Stomach (tissue), 9 donors: ENCODE results near the gene CHI3L1. TPM values are rescaled to one million over a fixed set of nuclear protein-coding genes. Genes with fewer than 3 reads are reported as not detected.
A peak's percentile ranks its signal among the peaks of the same experiment; 100 is the strongest.

Experiments
- DNase-seq, 2 donors: peaks; one replicate each; pipeline versions ENCODE4 v3.0.0 to v3.0.0-alpha.2; 2013 to 2019
- H3K27ac ChIP-seq, 5 donors: fragments of 200-600 bp in 4 of 5; sonication (generic) in 4 of 5; one replicate each; pipeline ENCODE4 v1.5.1; 2013 to 2019; ENCODE audit warnings: mild to moderate bottlenecking in 1 of 5, moderate library complexity in 1 of 5
- H3K27me3 ChIP-seq, 3 donors: fragments of 200-600 bp; sonication (generic); one replicate each; pipeline ENCODE4 v1.5.1; 2017 to 2019; ENCODE audit warnings: mixed run types in 1 of 3
- H3K36me3 ChIP-seq, 4 donors: fragments of 200-600 bp; sonication (generic); 1 replicate in 3 of 4; 2 replicates in 1 of 4; pipeline ENCODE4 v1.5.1; 2016 to 2019
- H3K4me1 ChIP-seq, 4 donors: fragments of 200-600 bp; sonication (generic); one replicate each; pipeline ENCODE4 v1.5.1; 2016 to 2019
- H3K4me3 ChIP-seq, 4 donors: fragments of 200-600 bp; sonication (generic) in 3 of 4; one replicate each; pipeline ENCODE4 v1.5.1; 2016 to 2019; ENCODE audit warnings: mild to moderate bottlenecking in 1 of 4
- H3K9me3 ChIP-seq, 4 donors: fragments of 200-600 bp; sonication (generic); one replicate each; pipeline ENCODE4 v1.5.1; 2016 to 2019
- CTCF ChIP-seq, 7 experiments: fragments of 450-650 bp in 4 of 7; fragments of 200-600 bp in 3 of 7; sonication (generic) in 3 of 7; IDR thresholded peaks; one replicate each; pipeline ENCODE4 v1.5.1; 2016 to 2019; ENCODE audit warnings: antibody characterized with exemption in 7 of 7, control low read depth in 2 of 7, mild to moderate bottlenecking in 1 of 7
- EP300 ChIP-seq: sonication (generic); formaldehyde crosslinking; IDR thresholded peaks from one replicate; pipeline ENCODE4 v1.6.1; 2017; ENCODE audit warnings: antibody characterized with exemption
- POLR2A ChIP-seq, 4 donors: fragments of 450-650 bp; IDR thresholded peaks; one replicate each; pipeline ENCODE4 v1.6.1; 2016; ENCODE audit warnings: antibody characterized with exemption in 4 of 4, control low read depth in 2 of 4, mild to moderate bottlenecking in 1 of 4, moderate library complexity in 1 of 4
- POLR2AphosphoS5 ChIP-seq, 3 donors: sonication (generic); formaldehyde crosslinking; IDR thresholded peaks; one replicate each; pipeline ENCODE4 v1.6.1; 2016; ENCODE audit warnings: antibody characterized with exemption in 3 of 3
- WGBS, 5 donors: extraction: QIAGEN DNeasy Blood & Tissue Kit in 3 of 5; methylation state at CpG; one replicate each; pipeline versions ENCODE4 v1.1.5 to v1.1.7; 2013 to 2018; 5-methylcytosine and 5-hydroxymethylcytosine counted together
- intact Hi-C: fragments of 100-400 bp; cut with DNase I; formaldehyde crosslinking; loops from one replicate; pipeline ENCODE4 v1.15.1; 2023; ENCODE audit warnings: low total_unique reads
- polyA plus RNA-seq, 3 donors: library from polyadenylated mRNA; stranded (reverse); fragments of 200-250 nt; gene quantifications; one replicate each; pipeline ENCODE4 v1.2.3, GENCODE V29; 2013
- total RNA-seq, 5 donors: library from RNA; depleted of rRNA; stranded (reverse); fragments of >200 nt; gene quantifications; one replicate each; pipeline versions ENCODE4 v1.1.0 to v1.2.3, GENCODE V29; 2014 to 2016
- donor health status: healthy with polysubstance abuse.
- donor health status: Bipolar disorder and iron deficiency.
- donor health status: healthy.

Gene CHI3L1
- total and polyA plus RNA-seq, 8 donors = 1.1 to 28.1 (median 3.9) TPM; not detected in 3

DNA sequence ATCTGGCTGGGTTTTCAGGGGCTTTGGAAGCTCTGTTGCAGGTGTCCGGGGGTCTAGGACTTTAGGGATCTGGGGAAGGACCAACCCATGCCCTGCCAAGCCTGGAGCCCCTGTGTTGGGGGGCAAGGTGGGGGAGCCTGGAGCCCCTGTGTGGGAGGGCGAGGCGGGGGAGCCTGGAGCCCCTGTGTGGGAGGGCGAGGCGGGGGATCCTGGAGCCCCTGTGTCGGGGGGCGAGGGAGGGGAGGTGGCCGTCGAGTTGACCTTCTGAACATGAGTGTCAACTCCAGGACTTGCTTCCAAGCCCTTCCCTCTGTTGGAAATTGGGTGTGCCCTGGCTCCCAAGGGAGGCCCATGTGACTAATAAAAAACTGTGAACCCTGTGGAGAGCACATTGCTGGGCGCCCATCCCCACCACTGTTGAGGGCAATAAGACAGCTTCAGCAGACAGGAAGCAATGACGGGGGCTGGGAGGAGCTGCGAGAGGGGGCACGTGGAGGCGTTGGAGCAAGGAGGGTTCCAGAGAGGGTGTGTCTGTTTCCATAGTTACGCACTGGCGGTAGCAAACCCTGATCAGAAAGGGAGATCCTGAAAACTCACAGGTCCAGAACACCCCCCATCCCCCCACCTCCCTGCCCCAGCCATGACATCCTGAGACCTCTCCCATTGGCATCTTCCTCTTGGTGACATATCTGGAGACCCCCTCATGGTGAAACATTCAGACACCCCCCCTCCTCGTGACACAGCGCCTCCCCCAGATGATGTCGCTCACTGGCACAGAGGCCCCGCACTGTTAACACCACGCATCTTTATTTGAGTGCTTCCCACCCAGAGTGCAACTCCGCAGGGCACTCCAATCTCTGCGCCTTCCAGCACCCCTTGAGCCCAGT is 19.2 kb downstream of the CHI3L1 start:
- 73 to 84% (median 76%) methylated on average over 21 to 23 of the region's 23 CpGs for WGBS, 5 donors
- intact Hi-C loops = no loop called here
- Histone ChIP-seq H3K4me3 (no peak overlapping the region), H3K36me3 (no peaks in the 10 kb centered on the region), H3K4me1 (peaks cover 0 to 9% (median 0%) of the 10 kb centered on the region in 4 donors), H3K27me3 (peaks cover 0 to 5% (median 0%) of the 10 kb centered on the region in 3 donors), H3K9me3 (no peaks in the 10 kb centered on the region), H3K27ac (no peak overlapping the region)
- TF ChIP-seq CTCF (IDR thresholded peaks at IDR 0.05) (no peak), POLR2AphosphoS5 (IDR thresholded peaks at IDR 0.05) (no peak), EP300 (no peak), POLR2A (IDR thresholded peaks at IDR 0.05) (no peak)
- DNase-seq = peak in 1 of 2 donors; percentile 44

DNA sequence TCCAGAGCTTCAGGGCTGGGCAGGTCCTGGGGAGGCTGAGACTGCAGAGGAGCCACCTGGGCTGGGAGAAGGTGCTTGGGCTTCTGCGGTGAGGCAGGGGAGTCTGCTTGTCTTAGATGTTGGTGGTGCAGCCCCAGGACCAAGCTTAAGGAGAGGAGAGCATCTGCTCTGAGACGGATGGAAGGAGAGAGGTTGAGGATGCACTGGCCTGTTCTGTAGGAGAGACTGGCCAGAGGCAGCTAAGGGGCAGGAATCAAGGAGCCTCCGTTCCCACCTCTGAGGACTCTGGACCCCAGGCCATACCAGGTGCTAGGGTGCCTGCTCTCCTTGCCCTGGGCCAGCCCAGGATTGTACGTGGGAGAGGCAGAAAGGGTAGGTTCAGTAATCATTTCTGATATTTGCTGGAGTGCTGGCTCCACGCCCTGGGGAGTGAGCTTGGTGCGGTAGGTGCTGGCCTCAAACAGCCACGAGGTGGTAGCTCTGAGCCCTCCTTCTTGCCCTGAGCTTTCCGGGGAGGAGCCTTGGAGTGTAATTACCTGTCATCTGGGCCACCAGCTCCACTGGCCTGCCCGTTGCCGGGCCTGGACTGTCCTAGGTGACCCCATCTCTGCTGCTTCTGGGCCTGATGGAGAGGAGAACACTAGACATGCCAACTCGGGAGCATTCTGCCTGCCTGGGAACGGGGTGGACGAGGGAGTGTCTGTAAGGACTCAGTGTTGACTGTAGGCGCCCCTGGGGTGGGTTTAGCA is 20.1 kb downstream of the CHI3L1 start:
- peaks cover 0 to 9% (median 0%) of the 10 kb centered on the region in 4 donors for H3K4me1 ChIP-seq
- no peak overlapping the region for H3K27ac ChIP-seq
- H3K27me3 ChIP-seq = peaks cover 0 to 12% (median 0%) of the 10 kb centered on the region in 3 donors
- peak; percentile 68 to 77 for DNase-seq
- TF ChIP-seq CTCF (IDR thresholded peaks at IDR 0.05) (peak in 1 of 7 experiments; percentile 16), EP300 (no peak), POLR2AphosphoS5 (IDR thresholded peaks at IDR 0.05) (no peak), POLR2A (IDR thresholded peaks at IDR 0.05) (no peak)
- H3K36me3 ChIP-seq = no peaks in the 10 kb centered on the region
- no peaks in the 10 kb centered on the region for H3K9me3 ChIP-seq
- 43 to 63% (median 49%) methylated on average over 12 to 14 of the region's 14 CpGs for WGBS, 5 donors
- no peak overlapping the region for H3K4me3 ChIP-seq
- intact Hi-C loops = no loop called here

DNA sequence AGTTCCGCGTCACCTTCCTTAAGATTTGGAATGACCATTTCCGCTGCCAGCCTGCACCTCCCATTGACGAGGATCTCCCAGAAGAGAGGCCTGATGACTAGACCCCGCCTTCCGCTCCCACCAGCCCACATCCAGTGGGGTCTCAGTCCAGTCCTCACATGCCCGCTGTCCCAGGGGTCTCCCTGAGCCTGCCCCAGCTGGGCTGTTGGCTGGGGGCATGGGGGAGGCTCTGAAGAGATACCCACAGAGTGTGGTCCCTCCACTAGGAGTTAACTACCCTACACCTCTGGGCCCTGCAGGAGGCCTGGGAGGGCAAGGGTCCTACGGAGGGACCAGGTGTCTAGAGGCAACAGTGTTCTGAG is 20.7 kb downstream of the CHI3L1 start:
- TF ChIP-seq CTCF (IDR thresholded peaks at IDR 0.05) = no peak
- H3K9me3 ChIP-seq = no peaks in the 10 kb centered on the region
- no peak overlapping the region for H3K4me3 ChIP-seq
- no peak for DNase-seq
- 88 to 98% (median 97%) methylated on average over 7 to 8 of the region's 8 CpGs for WGBS, 5 donors
- H3K27ac ChIP-seq = no peak overlapping the region
- H3K36me3 ChIP-seq = no peaks in the 10 kb centered on the region
- peaks cover 0 to 12% (median 0%) of the 10 kb centered on the region in 3 donors for H3K27me3 ChIP-seq
- intact Hi-C loops = no loop called here
- H3K4me1 ChIP-seq = peaks cover 0 to 9% (median 0%) of the 10 kb centered on the region in 4 donors

DNA sequence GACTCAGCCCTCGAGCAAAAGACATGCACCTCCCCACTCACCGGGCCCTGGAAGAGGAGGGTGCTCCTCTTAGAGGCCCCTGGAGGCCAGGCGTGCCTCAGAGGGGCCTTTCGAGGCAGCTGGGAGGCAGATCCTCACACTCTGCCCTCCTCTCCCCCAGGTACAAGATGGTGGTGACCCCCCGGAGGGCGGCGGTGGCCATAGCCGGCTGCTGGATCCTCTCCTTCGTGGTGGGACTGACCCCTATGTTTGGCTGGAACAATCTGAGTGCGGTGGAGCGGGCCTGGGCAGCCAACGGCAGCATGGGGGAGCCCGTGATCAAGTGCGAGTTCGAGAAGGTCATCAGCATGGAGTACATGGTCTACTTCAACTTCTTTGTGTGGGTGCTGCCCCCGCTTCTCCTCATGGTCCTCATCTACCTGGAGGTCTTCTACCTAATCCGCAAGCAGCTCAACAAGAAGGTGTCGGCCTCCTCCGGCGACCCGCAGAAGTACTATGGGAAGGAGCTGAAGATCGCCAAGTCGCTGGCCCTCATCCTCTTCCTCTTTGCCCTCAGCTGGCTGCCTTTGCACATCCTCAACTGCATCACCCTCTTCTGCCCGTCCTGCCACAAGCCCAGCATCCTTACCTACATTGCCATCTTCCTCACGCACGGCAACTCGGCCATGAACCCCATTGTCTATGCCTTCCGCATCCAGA is 21.3 kb downstream of the CHI3L1 start:
- WGBS, 5 donors = 91 to 96% (median 95%) methylated on average over 19 to 28 of the region's 28 CpGs
- H3K9me3 ChIP-seq = no peaks in the 10 kb centered on the region
- peaks cover 0 to 12% (median 0%) of the 10 kb centered on the region in 3 donors for H3K27me3 ChIP-seq
- intact Hi-C loops = no loop called here
- no peak for DNase-seq
- H3K27ac ChIP-seq = no peak overlapping the region
- no peak overlapping the region for H3K4me3 ChIP-seq
- TF ChIP-seq EP300 = no peak
- TF ChIP-seq POLR2AphosphoS5 (IDR thresholded peaks at IDR 0.05) = no peak
- TF ChIP-seq POLR2A (IDR thresholded peaks at IDR 0.05) = no peak
- TF ChIP-seq CTCF (IDR thresholded peaks at IDR 0.05) = no peak
- peaks cover 0 to 9% (median 0%) of the 10 kb centered on the region in 4 donors for H3K4me1 ChIP-seq
- H3K36me3 ChIP-seq = no peaks in the 10 kb centered on the region
